HuH-7.5 (cell line): Measurements from ENCODE around the gene WDR7.

Source experiments
- DNase-seq: peaks from one replicate; pipeline ENCODE4 v3.0.0; 2011; ENCODE audit warnings: low spot score

Gene WDR7

GRCh38 chr18:56992777-56993176, 341.6 kb downstream of the WDR7 start:
- no peak for DNase-seq

GRCh38 chr18:56995579-56996188, 344.5 kb downstream of the WDR7 start:
- no peak for DNase-seq

GRCh38 chr18:56997200-56997599, 346.0 kb downstream of the WDR7 start:
- DNase-seq: no peak

GRCh38 chr18:56999823-57000222, 348.7 kb downstream of the WDR7 start:
- no peak for DNase-seq

- no peak for DNase-seq
Measured at GRCh38 chr18:57002627-57003026, 351.5 kb downstream of the WDR7 start.

GRCh38 chr18:57003342-57003741, 352.2 kb downstream of the WDR7 start:
- DNase-seq: no peak

- DNase-seq: no peak
Measured at GRCh38 chr18:57004366-57005121, 353.4 kb downstream of the WDR7 start.

- DNase-seq: no peak
Measured at GRCh38 chr18:57008001-57008686, 357.0 kb downstream of the WDR7 start.

- DNase-seq: no peak
Measured at GRCh38 chr18:57009844-57010243, 358.7 kb downstream of the WDR7 start.

- no peak for DNase-seq
Measured at GRCh38 chr18:57014772-57015413, 363.7 kb downstream of the WDR7 start.

GRCh38 chr18:57015451-57015850, 364.3 kb downstream of the WDR7 start:
- no peak for DNase-seq

GRCh38 chr18:57018845-57019244, 367.7 kb downstream of the WDR7 start:
- DNase-seq: no peak

GRCh38 chr18:57022716-57023115, 371.6 kb downstream of the WDR7 start:
- DNase-seq: no peak

GRCh38 chr18:57023275-57023882, 372.2 kb downstream of the WDR7 start:
- DNase-seq: no peak

- DNase-seq: no peak
Measured at GRCh38 chr18:57025540-57025939, 374.4 kb downstream of the WDR7 start.

- DNase-seq: no peak
Measured at GRCh38 chr18:57026316-57026715, 375.2 kb downstream of the WDR7 start.

- DNase-seq: no peak
Measured at GRCh38 chr18:57027190-57027708, 376.1 kb downstream of the WDR7 start.

- DNase-seq: no peak
Measured at GRCh38 chr18:57029761-57030160, 378.6 kb downstream of the WDR7 start.

GRCh38 chr18:57030417-57030816, 379.3 kb downstream of the WDR7 start:
- DNase-seq: peak; percentile 25

- no peak for DNase-seq
Measured at GRCh38 chr18:57035590-57035989, 384.4 kb downstream of the WDR7 start.

GRCh38 chr18:57038395-57038794, 387.2 kb downstream of the WDR7 start:
- DNase-seq: no peak

GRCh38 chr18:57040175-57040574, 389.0 kb downstream of the WDR7 start:
- DNase-seq: no peak
